Natural killer cell (primary cell): ENCODE results near the gene HAPLN3. TPM values are rescaled to one million over a fixed set of nuclear protein-coding genes. Genes with fewer than 3 reads are reported as not detected.
A peak's percentile ranks its signal among the peaks of the same experiment; 100 is the strongest.

Experiments used
- ATAC-seq, 3 donors: fragments of 150-1000 bp in 2 of 3; fragments of 200-7000 bp in 1 of 3; cut with Tn5 transposase; 1 replicate in 1 of 3; 2 replicates in 2 of 3; pipeline ENCODE4 v1.10.0; 2021; ENCODE audit warnings: mild to moderate bottlenecking in 2 of 3, moderate library complexity in 2 of 3
- DNase-seq, 2 donors: peaks; one replicate each; pipeline versions ENCODE4 v3.0.0 to v3.0.0-alpha.2; 2013 to 2021; ENCODE audit warnings: mixed read lengths in 1 of 2
- H3K27ac ChIP-seq: one replicate; pipeline ENCODE4 v1.5.1; 2013; ENCODE audit warnings: mild to moderate bottlenecking, low read length
- H3K27me3 ChIP-seq: one replicate; pipeline ENCODE4 v1.6.1; 2013; ENCODE audit warnings: low read length; ENCODE audit not compliant: control insufficient read depth, insufficient read depth
- H3K36me3 ChIP-seq: one replicate; pipeline ENCODE4 v1.6.1; 2013; ENCODE audit warnings: low read length; ENCODE audit not compliant: control insufficient read depth, insufficient read depth
- H3K4me1 ChIP-seq: one replicate; pipeline ENCODE4 v1.6.1; 2013; ENCODE audit warnings: low read length; ENCODE audit not compliant: control insufficient read depth, insufficient read depth
- H3K4me3 ChIP-seq: one replicate; pipeline ENCODE4 v1.5.1; 2013; ENCODE audit warnings: low read length
- H3K9me3 ChIP-seq: one replicate; pipeline ENCODE4 v1.6.1; 2013; ENCODE audit warnings: low read length; ENCODE audit not compliant: control insufficient read depth, insufficient read depth
- H3K27ac Mint-ChIP-seq, 2 donors: one replicate each; pipeline ENCODE4 v1.8.0; 2022; ENCODE audit warnings: mild to moderate bottlenecking in 2 of 2, mixed read lengths in 2 of 2, moderate library complexity in 1 of 2
- H3K27me3 Mint-ChIP-seq, 2 donors: one replicate each; pipeline ENCODE4 v1.8.0; 2022; ENCODE audit warnings: low read depth in 2 of 2, mixed read lengths in 2 of 2
- H3K36me3 Mint-ChIP-seq: one replicate; pipeline ENCODE4 v1.8.0; 2022; ENCODE audit warnings: mixed read lengths
- H3K4me1 Mint-ChIP-seq, 2 donors: one replicate each; pipeline ENCODE4 v1.8.0; 2022; ENCODE audit warnings: mixed read lengths in 2 of 2
- H3K4me3 Mint-ChIP-seq: one replicate; pipeline ENCODE4 v1.8.0; 2022; ENCODE audit warnings: mild to moderate bottlenecking, moderate library complexity, mixed read lengths
- H3K9me3 Mint-ChIP-seq, 2 donors: one replicate each; pipeline ENCODE4 v1.8.0; 2022; ENCODE audit warnings: mixed read lengths in 2 of 2
- CTCF ChIP-seq: fragments of 200-600 bp; IDR thresholded peaks from one replicate; pipeline ENCODE4 v1.8.0; 2022; ENCODE audit warnings: antibody characterized with exemption
- WGBS: methylation state at CpG from one replicate; pipeline ENCODE4 v1.1.7; 2013; ENCODE audit warnings: missing lambda C conversion rate; ENCODE audit not compliant: insufficient coverage; 5-methylcytosine and 5-hydroxymethylcytosine counted together
- intact Hi-C: fragments of 100-400 bp; cut with micrococcal nuclease; formaldehyde crosslinking; loops from one replicate; pipeline ENCODE4 v1.14.2; 2022
- total RNA-seq, 4 donors: library from RNA; stranded (reverse); fragments of 120-200 nt in 1 of 4; gene quantifications; one replicate each; pipeline versions ENCODE4 v1.2.3 to v1.2.4, GENCODE V29; 2013 to 2022

The HAPLN3 gene, protein sequence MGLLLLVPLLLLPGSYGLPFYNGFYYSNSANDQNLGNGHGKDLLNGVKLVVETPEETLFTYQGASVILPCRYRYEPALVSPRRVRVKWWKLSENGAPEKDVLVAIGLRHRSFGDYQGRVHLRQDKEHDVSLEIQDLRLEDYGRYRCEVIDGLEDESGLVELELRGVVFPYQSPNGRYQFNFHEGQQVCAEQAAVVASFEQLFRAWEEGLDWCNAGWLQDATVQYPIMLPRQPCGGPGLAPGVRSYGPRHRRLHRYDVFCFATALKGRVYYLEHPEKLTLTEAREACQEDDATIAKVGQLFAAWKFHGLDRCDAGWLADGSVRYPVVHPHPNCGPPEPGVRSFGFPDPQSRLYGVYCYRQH
- 10 to 100 TPM; 10.1 to 10.8 (median 10.4) TPM for total RNA-seq
- 20.1 TPM for total RNA-seq (2013)

DNA sequence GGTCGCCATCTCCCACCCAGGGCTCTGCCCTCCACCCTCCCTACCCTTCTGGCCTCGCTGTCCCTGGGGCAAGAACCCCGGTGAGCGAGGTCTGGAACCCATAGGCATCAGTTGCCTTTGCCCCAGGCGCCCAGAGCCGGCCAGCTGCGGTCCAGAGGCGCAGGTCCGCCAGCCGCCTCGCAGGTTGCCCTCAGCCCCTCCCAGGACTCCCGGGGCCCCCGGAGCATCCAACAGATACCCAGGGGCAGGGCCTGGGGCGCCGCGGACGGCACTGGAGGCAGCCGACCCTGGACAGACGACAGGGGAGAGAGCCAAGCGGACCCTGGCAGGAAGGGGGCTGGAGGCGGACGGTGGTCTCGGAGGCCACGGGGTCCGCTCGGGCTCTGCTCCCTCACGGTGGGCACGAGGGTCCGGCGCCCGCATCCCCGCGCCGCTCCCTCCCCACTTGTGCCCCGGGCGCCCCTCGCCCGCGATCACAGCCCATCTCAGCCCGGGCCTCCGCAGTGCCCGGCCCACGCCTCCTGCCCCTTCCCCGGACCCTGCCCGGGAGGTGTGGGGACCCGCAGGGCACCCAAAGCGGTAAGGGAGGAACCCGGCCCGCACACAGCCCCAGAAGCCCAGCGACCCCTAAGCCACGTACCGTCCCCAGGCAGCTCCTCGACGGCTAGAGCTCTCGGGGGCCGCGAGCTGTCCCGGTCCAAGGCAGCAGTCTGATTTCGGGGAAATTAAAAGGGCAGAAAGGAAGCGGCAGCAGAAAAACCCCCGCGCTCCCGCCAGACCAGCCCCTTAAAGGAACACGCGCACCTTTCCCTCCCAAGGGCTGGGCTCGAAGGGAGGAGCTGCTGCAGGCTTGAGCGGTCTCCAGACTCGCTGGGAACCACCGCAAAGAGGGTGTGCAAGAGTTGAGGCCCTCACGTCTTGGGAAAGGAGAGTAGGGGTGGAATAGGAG, at the start of gene HAPLN3:
HAPLN3 (minus strand) TSS at position 726 of the 949 bp plus-strand sequence. CDS start 8,246 bp downstream, outside the sequence.
- H3K27me3 ChIP-seq = peaks cover 7% of the 10 kb centered on the region
- ATAC-seq = peak; percentile 27 to 68 (median 53)
- no peak for TF ChIP-seq CTCF
- peaks cover 7 to 12% of the 10 kb centered on the region in 2 donors for H3K27me3 Mint-ChIP-seq
- H3K27ac ChIP-seq = peak within 1 kb of the TSS; percentile 16
- peak within 1 kb of the TSS; percentile 53 for H3K4me3 ChIP-seq
- H3K4me1 Mint-ChIP-seq = peaks cover 11% of the 10 kb centered on the region in 2 donors
- H3K36me3 ChIP-seq = no peaks in the 10 kb centered on the region
- no peaks in the 10 kb centered on the region for H3K9me3 Mint-ChIP-seq
- intact Hi-C loops = no loop called here
- peak within 1 kb of the TSS; percentile 83 for H3K4me3 Mint-ChIP-seq
- peaks cover 29% of the 10 kb centered on the region for H3K4me1 ChIP-seq
- H3K9me3 ChIP-seq = no peaks in the 10 kb centered on the region
- peak in 1 of 2 donors; percentile 71 for DNase-seq
- peak within 1 kb of the TSS in 1 of 2 donors; percentile 56 for H3K27ac Mint-ChIP-seq
- WGBS = 1% methylated on average over 70 of the region's 70 CpGs
- no peaks in the 10 kb centered on the region for H3K36me3 Mint-ChIP-seq

DNA sequence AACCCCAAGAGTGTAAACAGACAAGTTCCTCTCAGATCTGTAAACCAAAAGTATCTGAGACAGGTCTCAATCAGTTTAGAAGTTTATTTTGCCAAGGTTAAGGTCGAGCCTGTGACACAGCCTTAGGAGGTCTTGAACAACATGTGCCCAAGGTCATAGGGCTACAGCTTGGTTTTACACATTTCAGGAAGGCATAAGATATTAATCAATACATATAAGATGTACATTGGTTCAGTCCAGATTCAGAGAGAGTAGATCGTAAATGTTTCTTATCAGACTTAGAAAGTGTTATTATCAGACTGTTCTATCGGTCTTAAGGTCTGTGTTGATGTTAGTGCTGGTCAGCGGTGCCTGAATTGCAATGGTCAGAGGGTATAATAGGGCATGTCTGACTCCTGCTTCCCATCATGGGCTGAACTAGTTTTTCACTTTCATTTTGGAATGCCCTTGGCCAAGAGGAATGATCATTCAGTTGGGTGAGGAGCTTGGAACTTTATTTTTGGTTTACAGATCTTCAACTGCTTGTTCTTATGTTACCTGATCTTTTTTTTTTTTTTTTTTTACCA, 44.8 kb upstream of the HAPLN3 start:
- Mint-ChIP-seq H3K4me1 (no peaks in the 10 kb centered on the region), H3K9me3 (no peaks in the 10 kb centered on the region), H3K27me3 (peaks cover 8 to 11% of the 10 kb centered on the region in 2 donors), H3K27ac (no peak overlapping the region), H3K4me3 (no peak overlapping the region), H3K36me3 (no peaks in the 10 kb centered on the region)
- TF ChIP-seq CTCF = no peak
- Histone ChIP-seq H3K36me3 (no peaks in the 10 kb centered on the region), H3K27me3 (no peaks in the 10 kb centered on the region), H3K9me3 (no peaks in the 10 kb centered on the region), H3K27ac (no peak overlapping the region), H3K4me1 (no peaks in the 10 kb centered on the region), H3K4me3 (no peak overlapping the region)
- ATAC-seq = no peak
- DNase-seq = no peak
- intact Hi-C loops = no loop called here
- WGBS = 79% methylated on average over 4 of the region's 4 CpGs

GRCh38 chr15:88939486-88939806, 44.1 kb upstream of the HAPLN3 start:
- Histone ChIP-seq H3K9me3 (peaks cover 2% of the 10 kb centered on the region), H3K4me3 (no peak overlapping the region), H3K27ac (no peak overlapping the region), H3K36me3 (no peaks in the 10 kb centered on the region), H3K4me1 (no peaks in the 10 kb centered on the region), H3K27me3 (no peaks in the 10 kb centered on the region)
- Mint-ChIP-seq H3K9me3 (no peaks in the 10 kb centered on the region), H3K27ac (no peak overlapping the region), H3K4me1 (no peaks in the 10 kb centered on the region), H3K36me3 (no peaks in the 10 kb centered on the region), H3K4me3 (no peak overlapping the region), H3K27me3 (peaks cover 8 to 18% of the 10 kb centered on the region in 2 donors)
- intact Hi-C loops = no loop called here
- WGBS = 93% methylated on average over 2 of the region's 2 CpGs
- no peak for DNase-seq
- no peak for TF ChIP-seq CTCF
- ATAC-seq = no peak
